Stimulated activated CD8-positive, alpha-beta memory T cell treated with anti-CD3 and anti-CD28 coated beads, Interleukin-7, amount 100 ng/mL, for 48 hours (primary cell): ENCODE data around the gene HM13.
"Not testable (repeated sequence)": the region's sequence is repeated elsewhere in the genome, so short reads cannot be mapped to it uniquely, and the experiment has no call there.

Source experiments
- DNase-seq, 2 donors: peaks; one replicate each; pipeline ENCODE4 v3.0.0-alpha.2; 2020; ENCODE audit warnings: low read depth in 1 of 2; ENCODE audit errors: extremely low read depth in 1 of 2

The HM13 gene

DNA sequence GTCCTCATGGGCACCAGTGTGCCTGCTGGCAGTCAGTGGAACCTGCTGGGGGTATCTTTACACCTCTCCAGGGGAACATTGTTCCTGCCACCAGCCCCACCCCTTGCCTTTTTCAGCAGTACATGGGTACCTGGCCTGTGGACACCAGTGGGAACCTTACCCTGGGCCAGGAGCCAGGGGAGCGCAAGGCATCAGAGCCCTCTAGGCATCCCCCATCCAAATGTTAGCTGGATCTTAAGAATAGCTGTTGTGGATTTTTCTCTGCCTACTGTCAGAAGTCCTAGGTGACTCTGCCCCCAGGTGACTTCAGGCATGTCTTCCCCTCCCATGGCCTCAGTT lies 52.0 kb downstream of the HM13 start:
- no peak for DNase-seq

DNA sequence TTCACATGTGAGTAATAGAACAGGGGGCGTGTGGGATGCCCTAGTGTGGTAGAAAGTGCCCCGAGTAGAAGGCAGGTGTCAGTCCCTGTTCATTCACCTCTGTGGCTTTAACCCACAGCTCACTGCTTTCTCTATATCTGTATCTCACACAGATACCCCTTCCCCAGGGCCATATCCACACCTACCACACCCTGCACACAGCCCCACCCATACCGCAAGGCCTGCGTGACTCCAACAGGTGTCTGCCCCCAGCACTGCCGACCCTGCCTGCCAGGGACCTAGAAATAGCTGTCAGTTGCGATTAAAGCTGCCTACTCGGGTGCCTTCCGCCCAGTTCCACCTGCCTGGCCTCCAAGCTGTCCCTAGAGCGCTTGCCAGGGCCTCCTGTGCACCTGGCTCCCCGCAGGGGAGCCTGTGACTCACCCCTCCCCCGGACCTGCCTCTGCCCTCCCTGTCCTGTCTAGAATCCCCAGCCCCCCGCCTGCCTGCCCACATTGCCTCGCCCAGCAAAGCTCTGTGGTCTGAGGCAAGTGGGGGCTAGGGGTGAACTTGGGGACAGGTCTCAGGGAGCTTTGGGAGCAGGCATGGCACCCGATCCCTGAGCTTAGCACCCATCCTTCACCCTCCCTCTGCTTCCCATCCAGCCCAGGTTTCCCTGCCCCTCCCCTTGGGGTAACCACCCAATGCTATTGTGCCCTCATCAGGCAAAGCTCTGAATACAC lies 52.6 kb downstream of the HM13 start:
- no peak for DNase-seq

DNA sequence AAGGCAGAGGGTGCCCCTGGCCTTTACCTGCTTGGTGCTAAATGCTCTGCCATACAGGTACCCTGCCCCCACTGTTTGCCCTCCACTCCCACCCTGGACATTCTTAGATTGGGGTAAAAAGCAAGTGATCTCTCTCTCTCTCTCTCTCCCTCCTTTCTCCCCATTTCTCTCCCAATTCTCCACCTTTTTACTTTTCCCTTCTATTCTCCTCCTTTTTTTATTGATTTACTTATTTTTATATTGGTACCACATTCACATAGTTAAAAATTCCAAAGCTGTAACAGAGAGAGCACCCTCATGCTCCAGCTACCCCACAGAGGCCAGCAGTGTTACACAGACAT lies 53.1 kb downstream of the HM13 start:
- DNase-seq, result no peak

DNA sequence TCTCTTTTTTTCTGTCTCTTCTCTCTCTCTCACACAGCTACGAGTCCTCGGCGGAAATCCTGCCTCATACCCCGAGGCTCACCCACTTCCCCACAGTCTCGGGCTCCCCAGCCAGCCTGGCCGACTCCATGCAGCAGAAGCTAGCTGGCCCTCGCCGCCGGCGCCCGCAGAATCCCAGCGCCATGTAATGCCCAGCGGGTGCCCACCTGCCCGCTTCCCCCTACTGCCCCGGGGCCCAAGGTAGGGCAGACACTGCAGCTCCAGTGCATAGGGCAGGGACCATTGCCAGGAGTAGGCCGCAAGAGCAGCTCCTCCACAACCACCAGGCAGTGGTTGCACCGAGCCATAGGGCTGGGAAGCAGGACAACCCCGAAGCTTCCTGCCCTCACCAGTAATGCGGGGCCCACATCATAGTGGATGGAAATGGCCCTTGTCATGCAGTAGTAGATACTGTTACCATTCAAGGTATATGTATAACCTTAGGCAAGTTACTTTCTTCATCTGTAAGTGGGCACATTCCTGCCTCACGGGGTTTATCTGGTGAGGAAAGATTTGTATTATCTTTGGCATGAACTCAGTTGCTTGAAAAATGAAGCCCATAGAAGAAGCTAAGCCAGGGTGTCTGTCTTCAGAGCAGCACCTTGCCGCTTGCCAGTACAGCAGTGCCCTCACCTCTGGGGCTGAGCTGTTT lies 53.9 kb downstream of the HM13 start:
- no peak for DNase-seq

DNA sequence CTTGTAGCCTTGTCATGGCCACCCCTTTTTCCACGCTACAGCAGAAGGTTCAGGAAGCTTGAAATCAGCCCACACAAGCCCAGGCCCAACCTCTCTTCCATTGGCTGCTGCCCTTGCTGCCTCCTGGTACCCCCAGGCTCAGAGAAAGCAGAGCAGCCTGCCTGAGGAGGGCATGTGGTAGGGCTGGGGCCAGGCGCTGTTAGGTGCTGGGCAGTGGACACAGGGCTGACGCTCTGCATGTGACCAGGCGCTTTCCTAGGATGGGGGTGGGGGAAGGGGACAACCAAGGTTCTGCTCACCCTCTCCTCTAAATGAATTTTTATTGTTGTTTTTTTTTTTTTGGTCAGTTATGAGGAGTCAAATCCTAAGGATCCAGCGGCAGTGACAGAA lies 54.5 kb downstream of the HM13 start:
- no peak for DNase-seq

DNA sequence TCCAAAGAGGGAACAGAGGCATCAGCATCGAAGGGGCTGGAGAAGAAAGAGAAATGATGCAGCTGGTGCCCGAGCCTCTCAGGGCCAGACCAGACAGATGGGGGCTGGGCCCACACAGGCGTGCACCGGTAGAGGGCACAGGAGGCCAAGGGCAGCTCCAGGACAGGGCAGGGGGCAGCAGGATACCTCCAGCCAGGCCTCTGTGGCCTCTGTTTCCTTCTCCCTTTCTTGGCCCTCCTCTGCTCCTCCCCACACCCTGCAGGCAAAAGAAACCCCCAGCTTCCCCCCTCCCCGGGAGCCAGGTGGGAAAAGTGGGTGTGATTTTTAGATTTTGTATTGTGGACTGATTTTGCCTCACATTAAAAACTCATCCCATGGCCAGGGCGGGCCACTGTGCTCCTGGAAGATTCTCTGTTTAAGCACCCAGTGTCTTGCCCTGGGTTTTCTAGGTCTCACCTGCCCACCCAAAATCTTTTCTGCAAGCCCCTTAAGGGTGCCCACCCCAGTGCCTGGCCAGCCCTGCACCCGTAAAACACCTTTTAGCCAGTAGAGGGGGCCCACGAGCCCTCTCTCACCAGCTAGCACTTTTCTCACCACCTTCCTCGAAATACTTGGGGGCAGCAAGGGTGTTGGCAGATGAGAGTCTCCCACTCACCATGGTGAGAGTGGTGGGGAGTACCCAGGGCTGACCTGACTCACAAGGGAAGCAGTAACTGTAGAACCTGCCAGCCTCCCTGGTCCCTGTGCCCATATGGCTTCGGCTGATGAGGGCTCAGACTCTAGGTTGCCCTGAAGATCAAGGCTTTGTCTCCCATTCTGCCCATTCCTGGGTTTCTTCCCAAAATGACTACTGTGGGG lies 55.1 kb downstream of the HM13 start:
- no peak for DNase-seq

DNA sequence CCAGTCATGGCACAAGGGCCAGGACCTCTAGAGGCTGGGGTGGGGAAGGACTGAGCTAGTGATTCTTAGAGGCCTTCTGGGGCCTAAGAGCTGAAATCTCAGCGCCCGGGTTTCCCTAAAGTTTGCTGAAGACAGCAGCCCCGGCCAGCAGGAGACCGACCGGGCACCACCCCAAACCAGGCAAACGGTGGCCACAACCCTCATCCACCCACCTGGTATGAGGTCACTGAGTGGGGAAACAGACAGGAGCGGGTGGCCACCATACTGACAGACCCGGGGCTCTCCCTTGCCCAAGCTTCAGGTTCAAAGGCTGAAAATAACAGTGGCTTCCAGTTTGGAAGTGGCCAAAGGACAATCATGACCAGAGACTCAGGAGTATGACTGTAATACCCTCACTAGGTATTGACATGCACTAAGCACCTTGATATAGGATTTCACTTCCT lies 55.8 kb downstream of the HM13 start:
- DNase-seq, result no peak

DNA sequence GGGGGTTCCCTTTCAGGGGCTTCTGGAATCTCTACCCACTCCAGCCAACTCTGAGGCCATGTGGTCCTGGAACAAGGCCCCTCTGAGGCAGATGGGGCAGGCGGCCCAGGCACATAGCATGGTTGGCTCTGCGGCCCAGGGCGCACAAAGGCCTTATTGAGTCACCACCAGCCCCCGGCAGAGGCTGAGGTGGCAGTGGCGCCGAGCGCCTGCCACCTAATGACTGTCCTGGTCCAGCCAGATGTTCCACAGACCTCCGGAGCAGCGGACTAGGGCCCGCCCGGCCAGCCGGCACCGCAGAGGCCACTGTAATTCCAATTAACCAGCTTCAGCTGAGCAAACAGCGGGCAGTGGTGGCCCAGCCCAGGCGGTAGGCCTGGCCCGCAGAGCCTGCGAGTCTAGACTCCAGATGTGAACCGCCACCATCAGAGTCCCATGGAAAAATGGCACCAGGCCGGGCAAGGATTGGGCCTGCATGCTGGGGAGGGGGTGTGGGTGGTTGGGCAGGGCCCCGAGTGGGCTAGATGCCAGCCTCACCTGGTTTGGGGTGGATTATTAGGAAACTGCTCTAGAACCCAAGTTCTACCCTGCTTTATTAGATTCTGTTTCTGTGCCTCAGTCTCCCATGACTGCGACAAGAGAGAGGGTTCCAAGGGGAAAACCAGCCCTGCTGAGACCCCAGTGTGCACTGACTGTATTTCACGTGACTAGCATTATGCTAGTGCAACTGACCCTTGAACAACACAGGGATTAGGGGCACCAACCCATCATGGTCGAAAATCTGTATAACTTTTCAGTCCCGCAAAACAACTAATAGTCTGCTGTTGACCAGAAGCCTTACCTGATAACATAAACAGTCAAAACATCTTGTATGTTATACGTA lies 56.7 kb downstream of the HM13 start:
- DNase-seq, result no peak

DNA sequence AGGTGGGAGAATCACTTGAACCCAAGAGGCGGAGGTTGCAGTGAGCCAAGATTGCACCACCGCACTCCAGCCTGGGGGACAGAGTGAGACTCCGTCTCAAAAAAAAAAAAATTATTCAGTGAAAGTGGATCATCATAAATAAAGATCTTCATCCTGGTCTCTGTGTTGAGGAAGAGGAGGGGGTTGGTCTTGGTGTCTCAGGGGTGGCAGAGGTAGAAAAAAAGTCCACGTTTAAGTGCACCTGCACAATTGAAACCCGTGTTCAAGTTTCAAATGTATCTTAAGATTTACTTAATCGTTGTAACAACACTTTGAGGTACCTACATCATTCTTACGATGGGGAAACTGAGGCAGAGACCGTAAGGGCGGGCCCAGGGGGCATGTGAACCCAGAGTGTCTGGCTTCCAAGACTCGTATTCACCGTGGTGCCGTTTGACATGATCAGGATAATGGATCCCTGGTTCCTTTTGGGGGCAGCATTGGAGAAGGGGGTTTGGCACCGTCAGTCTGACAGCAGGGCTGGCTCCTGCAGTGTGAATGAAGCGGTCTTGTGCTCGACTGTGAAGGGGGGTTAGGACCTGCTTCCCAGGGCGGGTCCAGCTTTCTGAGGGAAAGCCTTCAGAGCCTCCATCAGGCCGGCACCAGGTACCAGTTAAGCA lies 57.9 kb downstream of the HM13 start:
- no peak for DNase-seq

DNA sequence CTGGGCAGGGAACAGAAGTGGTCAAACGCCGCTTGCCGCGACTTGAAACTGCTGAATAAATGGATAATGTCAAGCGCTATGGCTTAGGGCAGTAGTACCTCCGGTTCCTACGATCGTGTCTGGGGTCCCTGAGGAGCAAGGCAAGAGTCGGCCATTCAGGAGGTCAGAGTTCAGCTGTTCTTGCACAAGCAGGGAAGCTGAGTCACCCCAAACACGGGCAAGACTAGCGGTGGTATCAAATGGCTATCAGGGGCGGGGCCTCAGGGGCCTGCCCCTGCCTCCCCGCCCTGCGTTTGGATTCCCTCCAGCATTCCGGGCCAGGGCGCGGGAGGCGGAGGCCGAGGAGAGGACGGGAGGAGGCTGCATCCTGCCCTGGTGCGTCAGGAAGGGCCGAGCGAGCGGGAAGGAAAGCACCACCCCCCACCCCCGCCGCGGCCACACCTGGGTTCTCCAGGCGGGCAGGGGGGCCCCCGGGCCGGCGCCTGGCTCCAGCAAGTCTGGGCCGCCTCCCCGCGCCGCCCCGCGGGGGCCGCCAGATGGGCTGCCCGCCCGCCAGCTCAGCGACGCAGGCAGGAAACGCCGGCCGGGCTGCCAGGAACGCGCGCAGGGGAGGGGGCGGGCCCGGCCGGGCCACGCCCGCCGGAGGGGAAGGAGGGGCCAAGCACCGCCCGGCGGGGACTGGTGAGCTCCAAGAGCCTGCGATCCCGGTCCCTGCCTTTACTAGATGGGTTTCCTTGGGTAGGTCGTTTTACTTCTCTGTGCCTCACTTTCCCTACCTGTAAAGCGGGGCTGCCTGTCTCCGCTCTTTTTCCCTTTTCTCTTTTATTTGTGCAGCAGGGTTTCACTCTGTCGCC lies 58.7 kb downstream of the HM13 start:
- DNase-seq, result peak; percentile 72 to 84

DNA sequence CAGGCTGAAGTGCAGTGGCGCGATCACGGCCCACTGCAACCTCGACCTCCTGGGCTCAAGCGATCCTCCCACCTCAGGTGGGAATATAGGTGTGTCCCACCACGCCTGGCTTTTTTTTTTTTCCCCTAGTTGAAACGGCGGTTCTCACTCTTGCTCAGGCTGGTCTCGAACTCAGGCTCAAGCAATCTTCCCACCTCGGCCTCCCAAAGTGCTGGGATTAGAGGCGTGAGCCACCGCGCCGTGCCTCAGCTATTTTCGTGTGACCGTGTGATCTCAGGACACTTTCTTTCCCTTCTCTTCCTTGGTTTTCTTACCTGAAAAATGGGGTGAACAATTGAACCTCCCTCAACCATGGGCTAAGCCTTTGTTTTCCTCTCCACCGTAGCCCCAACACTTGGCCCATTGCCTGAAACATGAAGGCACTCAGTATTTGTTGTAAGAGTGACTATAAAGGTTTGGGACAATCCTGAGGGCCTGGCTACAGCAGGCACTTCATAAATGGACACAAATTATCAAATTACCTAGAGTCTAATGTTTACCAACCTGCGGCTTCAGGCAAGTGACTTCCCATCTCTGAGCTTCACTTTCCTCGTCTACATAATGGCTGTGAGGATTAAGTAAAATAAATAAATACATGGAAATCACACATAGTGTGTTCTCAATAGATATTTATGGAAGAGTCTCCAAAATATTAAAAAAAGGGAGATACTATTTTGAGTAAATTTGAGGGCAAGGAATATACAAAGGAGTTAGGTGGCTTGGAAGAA lies 59.5 kb downstream of the HM13 start:
- no peak for DNase-seq

DNA sequence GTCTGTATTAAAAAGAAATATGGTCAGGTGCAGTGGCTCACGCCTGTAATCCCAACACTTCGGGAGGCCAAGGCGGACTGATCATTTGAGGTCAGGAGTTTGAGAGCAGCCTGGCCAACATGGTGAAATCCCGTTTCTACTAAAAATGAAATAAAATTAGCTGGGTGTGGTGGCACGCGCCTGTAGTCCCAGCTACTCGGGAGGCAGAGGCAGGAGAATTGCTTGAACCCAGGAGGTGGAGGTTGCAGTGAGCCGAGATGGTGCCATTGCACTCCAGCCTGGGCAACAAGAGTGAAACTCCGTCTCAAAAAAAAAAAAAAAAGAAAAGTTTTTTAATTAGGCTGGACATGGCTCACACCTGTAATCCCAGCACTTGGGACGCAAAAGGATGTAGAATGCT lies 60.7 kb downstream of the HM13 start:
- DNase-seq, result not testable (repeated sequence)

DNA sequence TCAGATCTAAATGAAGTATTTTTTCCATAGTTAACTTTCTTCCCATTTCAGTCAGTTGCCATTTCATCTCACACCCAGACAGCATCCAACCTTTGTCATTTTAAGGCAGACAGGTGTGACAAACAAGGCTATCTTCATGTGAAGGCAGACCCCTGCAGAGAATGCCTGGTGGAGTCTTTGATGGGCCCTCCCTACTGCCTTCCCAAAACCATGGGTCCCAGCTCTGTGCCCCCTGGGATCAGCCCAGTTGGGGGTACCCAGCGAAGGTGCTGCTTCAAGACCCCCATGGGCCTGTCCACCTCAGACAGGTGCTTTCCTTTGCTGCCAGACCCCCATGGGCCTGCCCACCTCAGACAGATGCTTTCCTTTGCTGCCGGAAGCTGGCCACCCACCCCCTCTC lies 62.5 kb downstream of the HM13 start:
- DNase-seq, result no peak

DNA sequence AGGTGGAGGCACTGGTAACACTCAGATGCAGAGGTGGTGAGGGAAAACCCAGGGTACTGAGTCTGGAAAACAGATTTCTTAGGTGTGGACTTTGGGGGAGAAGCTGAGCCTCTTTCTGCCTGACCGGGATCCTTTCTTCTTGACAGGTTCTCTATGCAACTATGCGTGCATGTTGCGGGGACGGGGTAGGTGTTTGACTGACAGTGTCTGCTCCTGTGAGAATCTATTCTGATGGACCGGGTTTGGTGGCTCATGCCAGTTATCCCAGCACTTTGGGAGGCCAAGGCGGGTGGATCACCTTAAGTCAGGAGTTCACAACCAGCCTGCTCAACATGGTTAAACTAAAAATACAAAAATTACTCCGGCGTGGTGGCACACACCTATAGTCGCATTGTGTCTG lies 63.0 kb downstream of the HM13 start:
- no peak for DNase-seq

DNA sequence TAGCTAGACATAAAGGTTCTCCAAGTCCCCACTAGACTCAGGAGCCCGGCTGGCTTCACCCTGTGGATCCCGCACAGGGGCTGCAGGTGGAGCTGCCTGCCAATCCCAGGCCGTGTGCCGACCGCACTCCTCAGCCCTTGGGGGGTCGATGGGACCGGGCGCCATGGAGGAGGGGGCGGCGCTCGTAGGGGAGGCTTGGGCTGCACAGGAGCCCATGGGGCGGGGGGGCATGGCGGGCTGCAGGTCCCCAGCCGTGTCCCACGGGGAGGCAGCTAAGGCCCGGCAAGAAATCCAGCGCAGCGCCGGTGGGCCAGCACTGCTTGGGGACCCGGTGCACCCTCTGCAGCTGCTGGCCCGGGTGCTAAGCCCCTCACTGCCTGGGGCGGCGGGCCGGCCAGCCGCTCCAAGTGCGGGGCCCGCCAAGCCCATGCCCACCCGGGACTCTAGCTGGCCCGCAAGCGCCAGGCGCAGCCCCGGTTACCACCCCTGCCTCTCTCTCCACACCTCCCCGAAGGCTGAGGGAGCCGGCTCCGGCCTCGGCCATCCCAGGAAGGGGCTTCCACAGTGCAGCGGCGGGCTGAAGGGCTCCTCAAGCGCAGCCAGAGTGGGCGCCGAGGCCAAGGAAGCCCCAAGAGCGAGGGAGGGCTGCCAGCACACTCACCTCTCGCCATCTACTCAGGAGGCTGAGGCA lies 64.4 kb downstream of the HM13 start:
- no peak for DNase-seq

DNA sequence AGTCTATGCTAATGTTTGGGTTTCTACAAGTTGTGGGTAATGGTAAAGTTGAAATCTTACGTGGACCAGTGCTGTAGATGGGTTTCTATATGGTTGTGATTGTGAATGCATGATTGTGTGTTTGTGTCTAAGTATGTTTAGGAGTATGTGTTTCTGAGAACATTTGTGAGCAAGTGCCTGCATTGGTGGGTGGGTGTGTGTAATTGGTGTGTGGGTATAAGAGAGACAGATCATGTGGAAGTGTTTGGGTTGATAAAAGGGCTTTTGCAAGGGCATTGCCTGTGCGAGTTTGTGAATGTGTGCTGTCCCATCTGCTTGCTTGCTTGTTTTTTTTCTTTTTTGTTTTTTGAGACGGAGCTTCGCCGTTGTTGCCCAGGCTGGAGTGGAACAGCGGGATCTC lies 65.0 kb downstream of the HM13 start:
- DNase-seq, result no peak

DNA sequence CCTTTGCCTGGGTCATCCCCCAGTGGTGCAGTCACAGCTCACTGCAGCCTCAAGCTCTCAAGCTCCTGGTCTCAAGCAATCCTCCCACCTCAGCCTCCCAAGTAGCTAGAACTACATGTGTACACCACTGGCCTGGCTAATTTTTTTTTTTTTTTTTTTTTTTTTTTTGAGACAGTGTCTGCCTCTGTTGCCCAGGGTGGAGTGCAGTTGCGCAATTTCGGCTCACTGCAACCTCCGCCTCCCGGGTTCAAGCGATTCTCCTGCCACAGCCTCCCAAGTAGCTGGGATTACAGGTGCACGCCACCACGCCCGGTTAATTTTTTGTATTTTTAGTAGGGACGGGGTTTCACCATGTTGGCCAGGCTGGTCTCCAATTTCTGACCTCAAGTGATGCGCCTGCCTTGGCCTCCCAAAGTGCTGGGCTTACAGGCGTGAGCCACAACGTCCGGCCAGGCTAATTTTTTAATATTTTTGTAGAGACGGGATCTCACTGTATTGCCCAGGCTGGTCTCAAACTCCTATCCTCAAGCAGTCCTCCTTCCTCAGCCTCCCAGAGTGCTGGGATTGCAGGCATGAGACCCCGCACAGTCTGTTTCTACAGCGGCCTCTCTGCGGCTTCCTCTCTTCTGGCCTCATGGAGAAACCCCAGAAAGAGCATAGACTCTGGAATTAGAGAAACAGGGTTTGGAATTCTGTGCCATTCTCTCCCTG lies 65.9 kb downstream of the HM13 start:
- not testable (repeated sequence) for DNase-seq

DNA sequence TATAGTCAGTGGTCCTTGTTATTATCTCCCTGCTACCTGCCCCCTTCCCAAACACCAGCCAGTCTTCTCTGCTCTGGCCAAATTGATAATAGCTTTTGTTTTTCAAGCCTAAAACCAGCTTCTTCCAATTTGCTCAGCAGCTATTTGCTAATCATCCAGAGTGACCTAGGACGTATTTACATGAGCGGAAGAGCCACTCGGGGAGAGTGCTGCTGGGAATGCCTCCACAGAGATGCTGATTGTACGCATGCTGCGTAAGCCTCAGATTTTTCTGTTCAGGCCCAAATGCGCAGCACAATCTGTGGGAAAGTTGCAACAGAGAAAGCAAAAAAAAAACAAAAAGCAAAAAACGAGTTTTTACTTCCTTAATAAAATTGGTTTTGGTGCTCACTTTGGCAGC lies 66.5 kb downstream of the HM13 start:
- no peak for DNase-seq
